Left hindlimb (tissue), 1 donor: ENCODE results near the gene GDF10.

Experiments used
- DNase-seq: peaks from one replicate; pipeline ENCODE4 v3.0.0-alpha.2; 2018

GDF10 gene

GRCh38 chr10:47276071-47276470, 23.9 kb upstream of the GDF10 start:
- no peak for DNase-seq

- DNase-seq, result no peak
Measured at GRCh38 chr10:47276576-47277351, 23.2 kb upstream of the GDF10 start.

- DNase-seq, result no peak
Measured at GRCh38 chr10:47277352-47278151, 22.4 kb upstream of the GDF10 start.

GRCh38 chr10:47278152-47278473, 21.9 kb upstream of the GDF10 start:
- no peak for DNase-seq

GRCh38 chr10:47278720-47279119, 21.3 kb upstream of the GDF10 start:
- no peak for DNase-seq

GRCh38 chr10:47279276-47279675, 20.7 kb upstream of the GDF10 start:
- DNase-seq, result no peak

- DNase-seq, result no peak
Measured at GRCh38 chr10:47282005-47282656, 17.9 kb upstream of the GDF10 start.

- DNase-seq, result no peak
Measured at GRCh38 chr10:47282657-47283018, 17.4 kb upstream of the GDF10 start.

GRCh38 chr10:47283101-47283630, 16.8 kb upstream of the GDF10 start:
- DNase-seq, result no peak

GRCh38 chr10:47283848-47284247, 16.1 kb upstream of the GDF10 start:
- DNase-seq, result no peak

GRCh38 chr10:47285381-47286115, 14.4 kb upstream of the GDF10 start:
- DNase-seq, result no peak

GRCh38 chr10:47286116-47286505, 13.9 kb upstream of the GDF10 start:
- DNase-seq, result no peak

- no peak for DNase-seq
Measured at GRCh38 chr10:47286591-47287315, 13.2 kb upstream of the GDF10 start.

GRCh38 chr10:47287365-47287802, 12.6 kb upstream of the GDF10 start:
- no peak for DNase-seq

GRCh38 chr10:47287805-47288204, 12.2 kb upstream of the GDF10 start:
- DNase-seq, result no peak

GRCh38 chr10:47288236-47288635, 11.8 kb upstream of the GDF10 start:
- no peak for DNase-seq

- no peak for DNase-seq
Measured at GRCh38 chr10:47288916-47289495, 11.0 kb upstream of the GDF10 start.

- DNase-seq, result no peak
Measured at GRCh38 chr10:47289921-47290320, 10.1 kb upstream of the GDF10 start.

- no peak for DNase-seq
Measured at GRCh38 chr10:47290338-47290737, 9.7 kb upstream of the GDF10 start.

- no peak for DNase-seq
Measured at GRCh38 chr10:47291682-47292081, 8.3 kb upstream of the GDF10 start.

- no peak for DNase-seq
Measured at GRCh38 chr10:47294057-47294456, 5.9 kb upstream of the GDF10 start.

GRCh38 chr10:47294501-47294900, 5.5 kb upstream of the GDF10 start:
- DNase-seq, result no peak
